Trophoblast cell (in vitro differentiated cells and primary cell): Measurements from ENCODE around the gene DCDC2C.
A peak's percentile ranks its signal among the peaks of the same experiment; 100 is the strongest.

Source experiments
- DNase-seq, 2 donors: peaks; one replicate each; pipeline ENCODE4 v3.0.0-alpha.2; 2016
- H2AFZ ChIP-seq: 2 replicates; pipeline ENCODE4 v1.6.1; 2013; ENCODE audit warnings: low read length, moderate library complexity, mild to moderate bottlenecking; ENCODE audit not compliant: insufficient read depth, poor library complexity
- H2AK5ac ChIP-seq: 2 replicates; pipeline ENCODE4 v1.6.1; 2013; ENCODE audit warnings: mild to moderate bottlenecking, low read length
- H2BK120ac ChIP-seq: 2 replicates; pipeline ENCODE4 v1.6.1; 2013; ENCODE audit warnings: low read length, mild to moderate bottlenecking, moderate library complexity; ENCODE audit not compliant: insufficient read depth, poor library complexity
- H2BK12ac ChIP-seq: 2 replicates; pipeline ENCODE4 v1.6.1; 2013; ENCODE audit warnings: mild to moderate bottlenecking, low read length, moderate library complexity
- H2BK5ac ChIP-seq: 2 replicates; pipeline ENCODE4 v1.6.1; 2013; ENCODE audit warnings: low read length, low read depth, moderate library complexity, mild to moderate bottlenecking; ENCODE audit not compliant: poor library complexity
- H3K14ac ChIP-seq: 2 replicates; pipeline ENCODE4 v1.6.1; 2013; ENCODE audit warnings: mild to moderate bottlenecking, low read length
- H3K18ac ChIP-seq: 2 replicates; pipeline ENCODE4 v1.6.1; 2013; ENCODE audit warnings: mild to moderate bottlenecking, low read length
- H3K23ac ChIP-seq: 2 replicates; pipeline ENCODE4 v1.6.1; 2013; ENCODE audit warnings: low read length
- H3K27ac ChIP-seq: 2 replicates; pipeline ENCODE4 v1.5.1; 2013; ENCODE audit warnings: low read depth, mild to moderate bottlenecking, inconsistent platforms, low read length, moderate library complexity
- H3K27me3 ChIP-seq: 2 replicates; pipeline ENCODE4 v1.6.1; 2013; ENCODE audit warnings: inconsistent platforms, mild to moderate bottlenecking, low read length, moderate library complexity; ENCODE audit not compliant: insufficient read depth
- H3K36me3 ChIP-seq, 2 experiments: 1 replicate in 1 of 2; 2 replicates in 1 of 2; pipeline ENCODE4 v1.6.1; 2013; ENCODE audit warnings: low read length in 2 of 2, mild to moderate bottlenecking in 2 of 2, moderate library complexity in 1 of 2; ENCODE audit not compliant: insufficient read depth in 2 of 2, control insufficient read depth in 1 of 2
- H3K4ac ChIP-seq: 2 replicates; pipeline ENCODE4 v1.6.1; 2013; ENCODE audit warnings: low read depth, mild to moderate bottlenecking, low read length, moderate library complexity
- H3K4me1 ChIP-seq, 2 experiments: 1 replicate in 1 of 2; 2 replicates in 1 of 2; pipeline ENCODE4 v1.6.1; 2013; ENCODE audit warnings: low read length in 2 of 2, mild to moderate bottlenecking in 2 of 2, moderate library complexity in 1 of 2; ENCODE audit not compliant: insufficient read depth in 2 of 2, control insufficient read depth in 1 of 2
- H3K4me2 ChIP-seq: 2 replicates; pipeline ENCODE4 v1.6.1; 2013; ENCODE audit warnings: inconsistent platforms, mild to moderate bottlenecking, low read length, moderate library complexity
- H3K4me3 ChIP-seq: 2 replicates; pipeline ENCODE4 v1.5.1; 2013; ENCODE audit warnings: mild to moderate bottlenecking, low read depth, low read length, inconsistent platforms
- H3K79me1 ChIP-seq: one replicate; pipeline ENCODE4 v1.6.1; 2013; ENCODE audit warnings: low read length
- H3K79me2 ChIP-seq: 2 replicates; pipeline ENCODE4 v1.6.1; 2013; ENCODE audit warnings: low read length, mild to moderate bottlenecking; ENCODE audit not compliant: control insufficient read depth, insufficient read depth, poor library complexity
- H3K9ac ChIP-seq: 2 replicates; pipeline ENCODE4 v1.6.1; 2013; ENCODE audit warnings: mild to moderate bottlenecking, low read length
- H3K9me3 ChIP-seq: 2 replicates; pipeline ENCODE4 v1.6.1; 2013; ENCODE audit warnings: low read depth, mild to moderate bottlenecking, control low read depth, inconsistent platforms, low read length; ENCODE audit not compliant: insufficient read depth
- H4K12ac ChIP-seq: 2 replicates; pipeline ENCODE4 v1.6.1; 2013; ENCODE audit warnings: low read depth, mild to moderate bottlenecking, low read length, moderate library complexity
- H4K8ac ChIP-seq: 2 replicates; pipeline ENCODE4 v1.6.1; 2013; ENCODE audit warnings: low read depth, mild to moderate bottlenecking, low read length, moderate library complexity
- H4K91ac ChIP-seq: one replicate; pipeline ENCODE4 v1.6.1; 2013; ENCODE audit warnings: low read depth, mild to moderate bottlenecking, low read length, moderate library complexity
- WGBS: extraction: QIAGEN DNeasy Blood & Tissue Kit; methylation state at CpG from one replicate; pipeline ENCODE4 v1.1.7; 2013; ENCODE audit warnings: missing lambda C conversion rate; ENCODE audit not compliant: insufficient read length, insufficient coverage; ENCODE audit errors: extremely low coverage; 5-methylcytosine and 5-hydroxymethylcytosine counted together

The DCDC2C gene

DNA sequence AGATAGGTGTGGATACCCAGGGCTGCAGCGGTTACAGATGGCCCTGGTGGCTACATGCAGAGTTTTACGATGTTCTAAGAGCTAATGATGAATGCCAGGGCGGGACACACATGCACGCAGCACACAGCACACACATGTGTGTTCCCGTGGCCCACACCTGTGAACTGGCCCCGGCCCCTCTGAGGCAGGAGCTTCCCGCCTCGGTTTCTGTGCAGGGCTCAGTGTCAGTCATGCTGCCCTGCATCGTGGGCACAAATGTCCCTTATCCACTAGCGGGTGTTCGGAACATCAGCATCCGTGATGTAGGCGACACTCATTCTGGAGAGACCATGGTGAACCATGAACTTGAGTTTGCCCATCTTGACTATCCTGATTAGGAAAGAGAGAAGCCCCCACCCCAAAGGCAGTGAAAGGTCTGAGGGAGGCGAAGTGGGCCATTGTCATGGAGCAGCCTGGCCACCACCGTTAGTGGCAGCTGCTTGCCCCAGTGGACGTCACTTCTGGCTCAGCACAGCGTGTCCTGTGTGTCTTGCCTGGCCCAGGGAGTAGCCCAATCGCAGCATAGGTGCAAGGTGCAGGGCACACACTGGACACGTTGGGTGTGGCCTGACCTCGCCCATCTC is 43.8 kb downstream of the DCDC2C start:
- Histone ChIP-seq H2AK5ac (no peak overlapping the region), H3K18ac (no peak overlapping the region), H3K9me3 (peaks cover 4% of the 10 kb centered on the region), H4K12ac (no peak overlapping the region), H2BK120ac (no peak overlapping the region), H3K4me3 (no peak overlapping the region), H2AFZ (no peak overlapping the region), H3K27ac (no peak overlapping the region), H3K27me3 (no peaks in the 10 kb centered on the region), H3K14ac (no peak overlapping the region), H3K36me3 (no peaks in the 10 kb centered on the region), H3K79me2 (no peaks in the 10 kb centered on the region), H2BK5ac (no peak overlapping the region), H3K4ac (no peak overlapping the region), H3K4me2 (no peak overlapping the region), H4K91ac (no peak overlapping the region), H4K8ac (no peak overlapping the region), H3K9ac (no peak overlapping the region), H3K23ac (no peak overlapping the region), H2BK12ac (no peak overlapping the region), H3K79me1 (no peaks in the 10 kb centered on the region), H3K4me1 (no peaks in the 10 kb centered on the region)
- no CpG with 5 or more reads among the region's 20 CpGs for WGBS
- DNase-seq = no peak

DNA sequence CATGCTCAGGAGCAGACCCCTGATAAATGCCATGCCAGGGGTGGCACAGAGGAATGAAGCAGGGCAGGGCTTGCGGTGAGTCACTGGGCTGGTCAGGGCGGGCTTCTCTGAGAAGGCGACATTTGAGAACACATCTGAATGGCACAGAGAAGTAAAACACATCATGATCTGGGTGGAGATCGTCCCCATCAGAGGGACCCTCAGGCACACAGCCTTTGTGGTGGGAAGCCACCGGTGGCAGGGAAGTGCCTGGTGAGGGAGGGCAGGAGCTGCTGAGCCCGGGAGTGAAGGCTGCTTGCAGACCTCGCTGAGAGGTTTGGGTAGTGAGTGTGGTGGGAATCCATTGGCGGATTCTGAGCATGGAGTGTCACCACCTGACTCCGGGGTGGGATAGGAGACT is 44.5 kb downstream of the DCDC2C start:
- whole genome bisulfite sequencing = no CpG with 5 or more reads among the region's 9 CpGs
- Histone ChIP-seq H4K8ac (no peak overlapping the region), H2AFZ (no peak overlapping the region), H3K79me2 (no peaks in the 10 kb centered on the region), H3K14ac (no peak overlapping the region), H3K36me3 (no peaks in the 10 kb centered on the region), H3K9ac (no peak overlapping the region), H3K27ac (no peak overlapping the region), H3K27me3 (no peaks in the 10 kb centered on the region), H4K91ac (no peak overlapping the region), H3K4me1 (no peaks in the 10 kb centered on the region), H2BK12ac (no peak overlapping the region), H4K12ac (no peak overlapping the region), H2AK5ac (no peak overlapping the region), H3K79me1 (no peaks in the 10 kb centered on the region), H3K4me2 (no peak overlapping the region), H3K4ac (no peak overlapping the region), H3K23ac (no peak overlapping the region), H2BK5ac (no peak overlapping the region), H3K9me3 (peaks cover 4% of the 10 kb centered on the region), H2BK120ac (no peak overlapping the region), H3K18ac (no peak overlapping the region), H3K4me3 (no peak overlapping the region)
- no peak for DNase-seq

DNA sequence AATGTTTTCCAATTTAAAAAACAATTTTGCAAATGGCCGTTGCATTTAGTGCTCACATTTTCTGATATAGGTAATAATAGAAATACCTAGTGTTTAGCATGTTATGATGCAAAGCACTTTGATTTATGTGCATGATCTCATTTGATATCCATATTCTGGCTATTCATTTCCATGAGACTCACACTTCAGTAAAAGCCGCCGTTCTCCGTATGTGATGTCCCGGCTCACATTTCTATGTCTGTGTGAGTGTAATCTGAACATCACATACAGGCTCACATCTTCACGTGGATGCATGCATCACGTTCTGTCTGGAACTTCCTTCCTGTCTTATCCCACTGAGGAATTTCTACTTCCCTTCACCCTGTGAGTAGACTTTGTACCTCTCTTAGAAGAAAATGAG is 45.8 kb downstream of the DCDC2C start:
- Histone ChIP-seq H2BK12ac (no peak overlapping the region), H2BK5ac (no peak overlapping the region), H2AFZ (no peak overlapping the region), H3K4me1 (no peaks in the 10 kb centered on the region), H3K4me3 (peak overlapping the region; percentile 28), H4K12ac (no peak overlapping the region), H3K79me1 (no peaks in the 10 kb centered on the region), H3K27ac (no peak overlapping the region), H3K4ac (no peak overlapping the region), H4K91ac (no peak overlapping the region), H3K4me2 (no peak overlapping the region), H3K27me3 (no peaks in the 10 kb centered on the region), H3K23ac (no peak overlapping the region), H3K14ac (no peak overlapping the region), H3K18ac (no peak overlapping the region), H4K8ac (no peak overlapping the region), H2AK5ac (no peak overlapping the region), H3K9me3 (peaks cover 1% of the 10 kb centered on the region), H3K36me3 (no peaks in the 10 kb centered on the region), H2BK120ac (no peak overlapping the region), H3K79me2 (no peaks in the 10 kb centered on the region), H3K9ac (no peak overlapping the region)
- no CpG with 5 or more reads among the region's 7 CpGs for WGBS
- DNase-seq = no peak

DNA sequence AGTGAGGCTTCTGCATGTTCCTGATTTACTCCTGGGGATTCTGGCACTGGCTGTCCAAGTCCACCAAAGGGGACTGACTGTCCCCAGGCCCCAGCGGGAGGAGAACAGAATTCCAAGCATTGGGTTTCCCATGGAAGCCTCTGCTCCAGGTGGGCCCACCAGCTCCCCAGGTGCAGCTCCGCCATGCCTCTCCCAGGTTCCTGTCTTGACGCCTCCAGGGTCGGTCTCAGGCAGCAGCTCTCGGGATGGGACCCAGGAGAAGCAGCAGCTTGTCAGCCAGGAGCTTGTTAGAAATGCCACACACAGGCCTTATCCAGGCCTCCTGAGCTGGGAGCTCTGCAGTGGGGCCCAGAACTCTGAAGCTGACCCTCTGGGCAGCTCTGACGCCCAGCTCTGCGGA is 47.9 kb downstream of the DCDC2C start:
- Histone ChIP-seq H3K18ac (no peak overlapping the region), H2BK12ac (no peak overlapping the region), H3K36me3 (no peaks in the 10 kb centered on the region), H4K12ac (no peak overlapping the region), H3K4me2 (no peak overlapping the region), H3K23ac (no peak overlapping the region), H2BK5ac (no peak overlapping the region), H2BK120ac (no peak overlapping the region), H3K9me3 (peaks cover 1% of the 10 kb centered on the region), H3K27ac (no peak overlapping the region), H3K4me1 (no peaks in the 10 kb centered on the region), H4K8ac (no peak overlapping the region), H3K4me3 (no peak overlapping the region), H3K9ac (no peak overlapping the region), H3K79me2 (no peaks in the 10 kb centered on the region), H3K4ac (no peak overlapping the region), H3K27me3 (no peaks in the 10 kb centered on the region), H3K14ac (no peak overlapping the region), H4K91ac (no peak overlapping the region), H2AK5ac (no peak overlapping the region), H2AFZ (no peak overlapping the region), H3K79me1 (no peaks in the 10 kb centered on the region)
- WGBS = no CpG with 5 or more reads among the region's 7 CpGs
- no peak for DNase-seq
